Measurements from ENCODE around the gene ROBO4. TPM values are rescaled to one million over a fixed set of nuclear protein-coding genes. Genes with fewer than 3 reads are reported as not detected.
A peak's percentile ranks its signal among the peaks of the same experiment; 100 is the strongest.

The ROBO4 gene
- polyA plus RNA-seq, 1 donor = 5.1 TPM

- WGBS (ENCODE audit: insufficient coverage, low lambda C conversion rate) = no CpG with 5 or more reads among the region's 16 CpGs
- DNase-seq = no peak
- H3K27ac ChIP-seq (ENCODE audit: low read length) = no peak overlapping the region
- H3K9me3 ChIP-seq (ENCODE audit: control insufficient read depth, low read depth, low read length) = peaks cover 2% of the 10 kb centered on the region
- H3K27me3 ChIP-seq (ENCODE audit: control insufficient read depth, insufficient read depth, low read length) = peaks cover 35% of the 10 kb centered on the region
- H3K36me3 ChIP-seq (ENCODE audit: control insufficient read depth, insufficient read depth, low read length) = no peaks in the 10 kb centered on the region
- peaks cover 6% of the 10 kb centered on the region for H3K4me1 ChIP-seq (ENCODE audit: control insufficient read depth, insufficient read depth, low read length)
- no peak overlapping the region for H3K4me3 ChIP-seq (ENCODE audit: low read length)
Measured at GRCh38 chr11:124879493-124880289, 18.0 kb downstream of the ROBO4 start.

- Histone ChIP-seq H3K4me1 (ENCODE audit: control insufficient read depth, insufficient read depth, low read length) (peaks cover 6% of the 10 kb centered on the region), H3K36me3 (ENCODE audit: control insufficient read depth, insufficient read depth, low read length) (no peaks in the 10 kb centered on the region), H3K9me3 (ENCODE audit: control insufficient read depth, low read depth, low read length) (peaks cover 2% of the 10 kb centered on the region), H3K27ac (ENCODE audit: low read length) (no peak overlapping the region), H3K27me3 (ENCODE audit: control insufficient read depth, insufficient read depth, low read length) (peaks cover 38% of the 10 kb centered on the region), H3K4me3 (ENCODE audit: low read length) (no peak overlapping the region)
- no peak for DNase-seq
- WGBS (ENCODE audit: insufficient coverage, low lambda C conversion rate) = no CpG with 5 or more reads among the region's 11 CpGs
Measured at GRCh38 chr11:124878759-124879492, 18.7 kb downstream of the ROBO4 start.

GRCh38 chr11:124877910-124878758, 19.5 kb downstream of the ROBO4 start:
- Histone ChIP-seq H3K4me3 (ENCODE audit: low read length) (no peak overlapping the region), H3K9me3 (ENCODE audit: control insufficient read depth, low read depth, low read length) (peaks cover 2% of the 10 kb centered on the region), H3K27ac (ENCODE audit: low read length) (no peak overlapping the region), H3K4me1 (ENCODE audit: control insufficient read depth, insufficient read depth, low read length) (peaks cover 6% of the 10 kb centered on the region), H3K27me3 (ENCODE audit: control insufficient read depth, insufficient read depth, low read length) (peaks cover 46% of the 10 kb centered on the region), H3K36me3 (ENCODE audit: control insufficient read depth, insufficient read depth, low read length) (no peaks in the 10 kb centered on the region)
- DNase-seq = no peak
- no CpG with 5 or more reads among the region's 17 CpGs for WGBS (ENCODE audit: insufficient coverage, low lambda C conversion rate)

GRCh38 chr11:124877631-124877909, 20.1 kb downstream of the ROBO4 start:
- Histone ChIP-seq H3K4me1 (ENCODE audit: control insufficient read depth, insufficient read depth, low read length) (peaks cover 6% of the 10 kb centered on the region), H3K27me3 (ENCODE audit: control insufficient read depth, insufficient read depth, low read length) (peaks cover 52% of the 10 kb centered on the region), H3K9me3 (ENCODE audit: control insufficient read depth, low read depth, low read length) (peaks cover 2% of the 10 kb centered on the region), H3K36me3 (ENCODE audit: control insufficient read depth, insufficient read depth, low read length) (no peaks in the 10 kb centered on the region), H3K27ac (ENCODE audit: low read length) (no peak overlapping the region), H3K4me3 (ENCODE audit: low read length) (peak overlapping the region; percentile 65)
- WGBS (ENCODE audit: insufficient coverage, low lambda C conversion rate) = no CpG with 5 or more reads among the region's 10 CpGs
- no peak for DNase-seq

GRCh38 chr11:124876818-124877630, 20.6 kb downstream of the ROBO4 start:
- H3K36me3 ChIP-seq (ENCODE audit: control insufficient read depth, insufficient read depth, low read length) = no peaks in the 10 kb centered on the region
- WGBS (ENCODE audit: insufficient coverage, low lambda C conversion rate) = 44% methylated on average over 4 of the region's 30 CpGs
- peak in 1 of 2 donors; percentile 14 for DNase-seq
- peaks cover 2% of the 10 kb centered on the region for H3K9me3 ChIP-seq (ENCODE audit: control insufficient read depth, low read depth, low read length)
- H3K4me3 ChIP-seq (ENCODE audit: low read length) = peak overlapping the region; percentile 65
- H3K27ac ChIP-seq (ENCODE audit: low read length) = no peak overlapping the region
- peaks cover 57% of the 10 kb centered on the region for H3K27me3 ChIP-seq (ENCODE audit: control insufficient read depth, insufficient read depth, low read length)
- peaks cover 6% of the 10 kb centered on the region for H3K4me1 ChIP-seq (ENCODE audit: control insufficient read depth, insufficient read depth, low read length)

GRCh38 chr11:124875943-124876817, 21.5 kb downstream of the ROBO4 start:
- peaks cover 6% of the 10 kb centered on the region for H3K4me1 ChIP-seq (ENCODE audit: control insufficient read depth, insufficient read depth, low read length)
- H3K4me3 ChIP-seq (ENCODE audit: low read length) = peak overlapping the region; percentile 65
- DNase-seq = peak; percentile 88 to 94
- no peaks in the 10 kb centered on the region for H3K36me3 ChIP-seq (ENCODE audit: control insufficient read depth, insufficient read depth, low read length)
- H3K9me3 ChIP-seq (ENCODE audit: control insufficient read depth, low read depth, low read length) = peaks cover 2% of the 10 kb centered on the region
- H3K27ac ChIP-seq (ENCODE audit: low read length) = peak overlapping the region; percentile 78
- WGBS (ENCODE audit: insufficient coverage, low lambda C conversion rate) = no CpG with 5 or more reads among the region's 69 CpGs
- H3K27me3 ChIP-seq (ENCODE audit: control insufficient read depth, insufficient read depth, low read length) = peaks cover 66% of the 10 kb centered on the region

GRCh38 chr11:124875401-124875800, 22.3 kb downstream of the ROBO4 start:
- no peaks in the 10 kb centered on the region for H3K36me3 ChIP-seq (ENCODE audit: control insufficient read depth, insufficient read depth, low read length)
- no peak overlapping the region for H3K27ac ChIP-seq (ENCODE audit: low read length)
- WGBS (ENCODE audit: insufficient coverage, low lambda C conversion rate) = no CpG with 5 or more reads among the region's 3 CpGs
- no peak for DNase-seq
- no peak overlapping the region for H3K4me3 ChIP-seq (ENCODE audit: low read length)
- H3K9me3 ChIP-seq (ENCODE audit: control insufficient read depth, low read depth, low read length) = peaks cover 2% of the 10 kb centered on the region
- peaks cover 74% of the 10 kb centered on the region for H3K27me3 ChIP-seq (ENCODE audit: control insufficient read depth, insufficient read depth, low read length)
- peaks cover 6% of the 10 kb centered on the region for H3K4me1 ChIP-seq (ENCODE audit: control insufficient read depth, insufficient read depth, low read length)

GRCh38 chr11:124874571-124875255, 23.0 kb downstream of the ROBO4 start:
- no peak overlapping the region for H3K27ac ChIP-seq (ENCODE audit: low read length)
- no peak for DNase-seq
- no CpG with 5 or more reads among the region's 7 CpGs for WGBS (ENCODE audit: insufficient coverage, low lambda C conversion rate)
- peaks cover 2% of the 10 kb centered on the region for H3K9me3 ChIP-seq (ENCODE audit: control insufficient read depth, low read depth, low read length)
- peaks cover 6% of the 10 kb centered on the region for H3K4me1 ChIP-seq (ENCODE audit: control insufficient read depth, insufficient read depth, low read length)
- peaks cover 80% of the 10 kb centered on the region for H3K27me3 ChIP-seq (ENCODE audit: control insufficient read depth, insufficient read depth, low read length)
- no peak overlapping the region for H3K4me3 ChIP-seq (ENCODE audit: low read length)
- H3K36me3 ChIP-seq (ENCODE audit: control insufficient read depth, insufficient read depth, low read length) = no peaks in the 10 kb centered on the region

GRCh38 chr11:124873951-124874350, 23.7 kb downstream of the ROBO4 start:
- DNase-seq = no peak
- peaks cover 2% of the 10 kb centered on the region for H3K9me3 ChIP-seq (ENCODE audit: control insufficient read depth, low read depth, low read length)
- H3K27ac ChIP-seq (ENCODE audit: low read length) = no peak overlapping the region
- WGBS (ENCODE audit: insufficient coverage, low lambda C conversion rate) = no CpG with 5 or more reads among the region's 8 CpGs
- H3K4me1 ChIP-seq (ENCODE audit: control insufficient read depth, insufficient read depth, low read length) = peaks cover 6% of the 10 kb centered on the region
- H3K4me3 ChIP-seq (ENCODE audit: low read length) = no peak overlapping the region
- peaks cover 88% of the 10 kb centered on the region for H3K27me3 ChIP-seq (ENCODE audit: control insufficient read depth, insufficient read depth, low read length)
- no peaks in the 10 kb centered on the region for H3K36me3 ChIP-seq (ENCODE audit: control insufficient read depth, insufficient read depth, low read length)
